ENCODE data around the gene PDE6H. TPM values are rescaled to one million over a fixed set of nuclear protein-coding genes. Genes with fewer than 3 reads are reported as not detected.

The PDE6H gene
- total and polyA plus RNA-seq, 4 donors, result not detected

DNA sequence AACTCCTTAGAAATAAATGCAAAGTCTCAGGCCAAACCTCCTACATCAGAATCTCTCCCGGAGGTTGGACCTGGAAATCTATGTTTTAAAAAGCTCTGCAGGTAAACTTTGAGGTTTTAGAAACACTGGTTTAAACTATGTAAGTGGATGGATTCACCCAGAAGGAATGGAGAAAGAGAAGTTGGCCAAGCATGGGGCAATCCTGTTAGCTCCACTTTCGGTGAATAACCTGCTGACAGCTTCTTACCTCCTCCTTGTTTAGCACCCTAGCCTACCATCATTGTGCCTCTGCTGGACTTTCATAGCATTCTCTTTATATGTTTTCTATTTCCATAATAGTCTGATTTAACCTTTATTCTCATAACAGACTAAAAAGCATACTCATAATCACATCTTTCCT is 8.4 kb upstream of the PDE6H start:
- 73% methylated on average over 2 of the region's 2 CpGs for WGBS
- no peak overlapping the region for H3K9ac ChIP-seq (ENCODE audit: low read depth in 1 of 2, low read length in 2 of 2)
- no peaks in the 10 kb centered on the region for H3K36me3 ChIP-seq (ENCODE audit: control insufficient read depth in 4 of 4, insufficient read depth in 3 of 4, low read depth in 1 of 4, low read length in 3 of 4)
- no peak overlapping the region for H3K27ac ChIP-seq (ENCODE audit: low read depth in 1 of 2, low read length in 2 of 2)
- H3K4me3 ChIP-seq (ENCODE audit: low read depth in 1 of 3, low read length in 3 of 3), result no peak overlapping the region
- H3K27me3 ChIP-seq (ENCODE audit: control insufficient read depth in 4 of 4, insufficient read depth in 4 of 4, low read length in 3 of 4), result no peaks in the 10 kb centered on the region
- DNase-seq (ENCODE audit: low spot score), result no peak
- TF ChIP-seq, protein P1, sequence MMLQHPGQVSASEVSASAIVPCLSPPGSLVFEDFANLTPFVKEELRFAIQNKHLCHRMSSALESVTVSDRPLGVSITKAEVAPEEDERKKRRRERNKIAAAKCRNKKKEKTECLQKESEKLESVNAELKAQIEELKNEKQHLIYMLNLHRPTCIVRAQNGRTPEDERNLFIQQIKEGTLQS (IDR thresholded peaks at IDR 0.05), result no peak
- TF ChIP-seq HNF4A (conservative IDR thresholded peaks at IDR 0.05), result no peak
- H3K9me3 ChIP-seq (ENCODE audit: control insufficient read depth in 4 of 4, low read length in 3 of 4), result no peaks in the 10 kb centered on the region
- peaks cover 0 to 2% (median 0%) of the 10 kb centered on the region in 4 donors for H3K4me1 ChIP-seq (ENCODE audit: control insufficient read depth in 4 of 4, insufficient read depth in 4 of 4, low read length in 3 of 4)

DNA sequence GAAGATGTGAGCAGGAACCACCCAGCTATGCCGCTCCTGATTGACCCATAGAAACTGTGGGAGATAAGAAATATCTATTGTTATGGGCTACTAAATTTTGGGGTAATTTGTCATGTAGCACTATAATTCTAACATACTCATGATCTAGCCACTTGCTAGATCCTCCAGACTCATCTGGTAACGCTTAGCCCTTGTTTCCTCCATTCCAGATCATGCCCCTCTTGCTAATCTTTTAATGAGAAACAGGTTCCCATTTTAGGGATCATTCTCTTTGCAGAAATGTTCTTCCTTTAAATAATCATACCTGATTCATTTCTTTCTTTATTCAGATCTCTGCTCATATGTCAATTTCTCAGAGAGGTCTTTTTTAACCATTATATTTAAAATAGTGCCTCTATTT is 7.6 kb upstream of the PDE6H start:
- H3K9ac ChIP-seq (ENCODE audit: low read depth in 1 of 2, low read length in 2 of 2), result no peak overlapping the region
- TF ChIP-seq FOXA2 (IDR thresholded peaks at IDR 0.05), result no peak
- no peak for TF ChIP-seq YY1 (IDR thresholded peaks at IDR 0.05)
- no peak for TF ChIP-seq FOXA1 (IDR thresholded peaks at IDR 0.05)
- TF ChIP-seq, protein P2, sequence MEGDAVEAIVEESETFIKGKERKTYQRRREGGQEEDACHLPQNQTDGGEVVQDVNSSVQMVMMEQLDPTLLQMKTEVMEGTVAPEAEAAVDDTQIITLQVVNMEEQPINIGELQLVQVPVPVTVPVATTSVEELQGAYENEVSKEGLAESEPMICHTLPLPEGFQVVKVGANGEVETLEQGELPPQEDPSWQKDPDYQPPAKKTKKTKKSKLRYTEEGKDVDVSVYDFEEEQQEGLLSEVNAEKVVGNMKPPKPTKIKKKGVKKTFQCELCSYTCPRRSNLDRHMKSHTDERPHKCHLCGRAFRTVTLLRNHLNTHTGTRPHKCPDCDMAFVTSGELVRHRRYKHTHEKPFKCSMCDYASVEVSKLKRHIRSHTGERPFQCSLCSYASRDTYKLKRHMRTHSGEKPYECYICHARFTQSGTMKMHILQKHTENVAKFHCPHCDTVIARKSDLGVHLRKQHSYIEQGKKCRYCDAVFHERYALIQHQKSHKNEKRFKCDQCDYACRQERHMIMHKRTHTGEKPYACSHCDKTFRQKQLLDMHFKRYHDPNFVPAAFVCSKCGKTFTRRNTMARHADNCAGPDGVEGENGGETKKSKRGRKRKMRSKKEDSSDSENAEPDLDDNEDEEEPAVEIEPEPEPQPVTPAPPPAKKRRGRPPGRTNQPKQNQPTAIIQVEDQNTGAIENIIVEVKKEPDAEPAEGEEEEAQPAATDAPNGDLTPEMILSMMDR (IDR thresholded peaks at IDR 0.05; ENCODE audit: low read depth, low read length, missing input control), result no peak
- TF ChIP-seq, protein P1 (IDR thresholded peaks at IDR 0.05), result no peak
- TF ChIP-seq HNF4G (IDR thresholded peaks at IDR 0.05), result no peak
- TF ChIP-seq RXRA (IDR thresholded peaks at IDR 0.05), result no peak
- TF ChIP-seq RAD21 (IDR thresholded peaks at IDR 0.05), result no peak
- no peak for TF ChIP-seq EGR1 (IDR thresholded peaks at IDR 0.05; ENCODE audit: low read depth in 2 of 2)
- TF ChIP-seq GABPA (IDR thresholded peaks at IDR 0.05 in 1 of 2, conservative IDR thresholded peaks at IDR 0.05 in 1 of 2), result no peak
- no peak for TF ChIP-seq HNF4A (conservative IDR thresholded peaks at IDR 0.05)
- TF ChIP-seq JUND (IDR thresholded peaks at IDR 0.05), result no peak
- TF ChIP-seq, protein P3, sequence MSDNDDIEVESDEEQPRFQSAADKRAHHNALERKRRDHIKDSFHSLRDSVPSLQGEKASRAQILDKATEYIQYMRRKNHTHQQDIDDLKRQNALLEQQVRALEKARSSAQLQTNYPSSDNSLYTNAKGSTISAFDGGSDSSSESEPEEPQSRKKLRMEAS (IDR thresholded peaks at IDR 0.05), result no peak
- TF ChIP-seq, protein P4, sequence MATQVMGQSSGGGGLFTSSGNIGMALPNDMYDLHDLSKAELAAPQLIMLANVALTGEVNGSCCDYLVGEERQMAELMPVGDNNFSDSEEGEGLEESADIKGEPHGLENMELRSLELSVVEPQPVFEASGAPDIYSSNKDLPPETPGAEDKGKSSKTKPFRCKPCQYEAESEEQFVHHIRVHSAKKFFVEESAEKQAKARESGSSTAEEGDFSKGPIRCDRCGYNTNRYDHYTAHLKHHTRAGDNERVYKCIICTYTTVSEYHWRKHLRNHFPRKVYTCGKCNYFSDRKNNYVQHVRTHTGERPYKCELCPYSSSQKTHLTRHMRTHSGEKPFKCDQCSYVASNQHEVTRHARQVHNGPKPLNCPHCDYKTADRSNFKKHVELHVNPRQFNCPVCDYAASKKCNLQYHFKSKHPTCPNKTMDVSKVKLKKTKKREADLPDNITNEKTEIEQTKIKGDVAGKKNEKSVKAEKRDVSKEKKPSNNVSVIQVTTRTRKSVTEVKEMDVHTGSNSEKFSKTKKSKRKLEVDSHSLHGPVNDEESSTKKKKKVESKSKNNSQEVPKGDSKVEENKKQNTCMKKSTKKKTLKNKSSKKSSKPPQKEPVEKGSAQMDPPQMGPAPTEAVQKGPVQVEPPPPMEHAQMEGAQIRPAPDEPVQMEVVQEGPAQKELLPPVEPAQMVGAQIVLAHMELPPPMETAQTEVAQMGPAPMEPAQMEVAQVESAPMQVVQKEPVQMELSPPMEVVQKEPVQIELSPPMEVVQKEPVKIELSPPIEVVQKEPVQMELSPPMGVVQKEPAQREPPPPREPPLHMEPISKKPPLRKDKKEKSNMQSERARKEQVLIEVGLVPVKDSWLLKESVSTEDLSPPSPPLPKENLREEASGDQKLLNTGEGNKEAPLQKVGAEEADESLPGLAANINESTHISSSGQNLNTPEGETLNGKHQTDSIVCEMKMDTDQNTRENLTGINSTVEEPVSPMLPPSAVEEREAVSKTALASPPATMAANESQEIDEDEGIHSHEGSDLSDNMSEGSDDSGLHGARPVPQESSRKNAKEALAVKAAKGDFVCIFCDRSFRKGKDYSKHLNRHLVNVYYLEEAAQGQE (IDR thresholded peaks at IDR 0.05), result no peak
- no peak for TF ChIP-seq NR2F2 (IDR thresholded peaks at IDR 0.05)
- no peak for TF ChIP-seq TAF1 (conservative IDR thresholded peaks at IDR 0.05)
- no peak overlapping the region for H3K27ac ChIP-seq (ENCODE audit: low read depth in 1 of 2, low read length in 2 of 2)
- no peak for DNase-seq (ENCODE audit: low spot score)
- H3K4me1 ChIP-seq (ENCODE audit: control insufficient read depth in 4 of 4, insufficient read depth in 4 of 4, low read length in 3 of 4), result no peaks in the 10 kb centered on the region
- H3K4me3 ChIP-seq (ENCODE audit: low read depth in 1 of 3, low read length in 3 of 3), result no peak overlapping the region
- no peaks in the 10 kb centered on the region for H3K36me3 ChIP-seq (ENCODE audit: control insufficient read depth in 4 of 4, insufficient read depth in 3 of 4, low read depth in 1 of 4, low read length in 3 of 4)
- no peaks in the 10 kb centered on the region for H3K9me3 ChIP-seq (ENCODE audit: control insufficient read depth in 4 of 4, low read length in 3 of 4)
- H3K27me3 ChIP-seq (ENCODE audit: control insufficient read depth in 4 of 4, insufficient read depth in 4 of 4, low read length in 3 of 4), result no peaks in the 10 kb centered on the region
- WGBS, result 93% methylated on average over 2 of the region's 2 CpGs

All from liver (tissue), 9 donors.